HEK293 (cell line): ENCODE data around the gene CDK5.
"Not testable (repeated sequence)": the region's sequence is repeated elsewhere in the genome, so short reads cannot be mapped to it uniquely, and the experiment has no call there.

Source experiments
- CTCF ChIA-PET: fragments of 350-600 bp; formaldehyde crosslinking; extraction: SDS; loops from one replicate; lab custom pipeline; 2021; ENCODE audit warnings: antibody characterized with exemption; lab: Yijun Ruan, JAX
- POLR2A ChIA-PET: fragments of 300-600 bp; formaldehyde crosslinking; extraction: SDS; loops from one replicate; lab custom pipeline; 2020; ENCODE audit warnings: antibody characterized with exemption, inconsistent platforms; lab: Yijun Ruan, JAX
- H3K27ac ChIP-seq: fragments of 200-500 bp; sonication (Bioruptor generic); 2 replicates; pipeline ENCODE4 v1.5.1; 2014; ENCODE audit warnings: low read depth, low read length, control low read depth, inconsistent platforms; ENCODE audit errors: extremely low read depth
- H3K36me3 ChIP-seq, 2 experiments: fragments of 200-500 bp in 1 of 2; sonication (Bioruptor generic) in 1 of 2; 1 replicate in 1 of 2; 2 replicates in 1 of 2; pipeline ENCODE4 v1.5.1; 2014 to 2017; ENCODE audit warnings: inconsistent platforms in 2 of 2, low read length in 2 of 2; ENCODE audit not compliant: control insufficient read depth in 2 of 2, insufficient read depth in 1 of 2
- H3K4me1 ChIP-seq: fragments of 200-500 bp; sonication (Bioruptor generic); 2 replicates; pipeline ENCODE4 v1.5.1; 2014; ENCODE audit warnings: mild to moderate bottlenecking, low read length, inconsistent platforms; ENCODE audit not compliant: control insufficient read depth, insufficient read depth
- H3K4me3 ChIP-seq: 2 replicates; pipeline ENCODE4 v1.5.1; 2011; ENCODE audit warnings: low read depth, mild to moderate bottlenecking, control low read depth, low read length, moderate library complexity
- H3K9me3 ChIP-seq: fragments of 200-500 bp; sonication (Bioruptor generic); 2 replicates; pipeline ENCODE4 v1.5.1; 2014; ENCODE audit warnings: low read depth, low read length, inconsistent platforms; ENCODE audit not compliant: control insufficient read depth, insufficient read depth
- GFI1B ChIP-seq: fragments of 450-650 bp; formaldehyde crosslinking; IDR thresholded peaks from 2 replicates; pipeline ENCODE4 v1.5.1; 2016; ENCODE audit warnings: missing biosample characterization, missing genetic modification characterization
- KLF17 ChIP-seq: fragments of 450-650 bp; formaldehyde crosslinking; IDR thresholded peaks from 2 replicates; pipeline ENCODE4 v1.5.1; 2016; ENCODE audit warnings: missing biosample characterization, missing genetic modification characterization
- PATZ1 ChIP-seq: fragments of 450-650 bp; formaldehyde crosslinking; IDR thresholded peaks from 2 replicates; pipeline ENCODE4 v1.5.1; 2016; ENCODE audit warnings: missing biosample characterization, missing genetic modification characterization
- SCRT1 ChIP-seq: fragments of 450-650 bp; formaldehyde crosslinking; IDR thresholded peaks from 2 replicates; pipeline ENCODE4 v1.5.1; 2016; ENCODE audit warnings: missing biosample characterization, missing genetic modification characterization, borderline replicate concordance
- WT1 ChIP-seq: fragments of 450-650 bp; formaldehyde crosslinking; IDR thresholded peaks from 2 replicates; pipeline ENCODE4 v1.5.1; 2016; ENCODE audit warnings: missing biosample characterization, missing genetic modification characterization
- ZNF157 ChIP-seq: fragments of 450-650 bp; formaldehyde crosslinking; IDR thresholded peaks from 2 replicates; pipeline ENCODE4 v1.5.1; 2016; ENCODE audit warnings: missing biosample characterization, missing genetic modification characterization
- ZNF169 ChIP-seq: fragments of 450-650 bp; formaldehyde crosslinking; IDR thresholded peaks from 2 replicates; pipeline ENCODE4 v1.5.1; 2016; ENCODE audit warnings: missing biosample characterization, missing genetic modification characterization
- ZNF214 ChIP-seq: fragments of 450-650 bp; formaldehyde crosslinking; IDR thresholded peaks from 2 replicates; pipeline ENCODE4 v1.5.1; 2017; ENCODE audit warnings: missing biosample characterization, mild to moderate bottlenecking, missing genetic modification characterization, borderline replicate concordance
- ZNF239 ChIP-seq: fragments of 450-650 bp; formaldehyde crosslinking; IDR thresholded peaks from 2 replicates; pipeline ENCODE4 v1.5.1; 2016; ENCODE audit warnings: missing biosample characterization, missing genetic modification characterization
- ZNF24 ChIP-seq: fragments of 450-650 bp; formaldehyde crosslinking; IDR thresholded peaks from 2 replicates; pipeline ENCODE4 v1.5.1; 2016; ENCODE audit warnings: missing biosample characterization, missing genetic modification characterization
- ZNF280D ChIP-seq: fragments of 450-650 bp; formaldehyde crosslinking; IDR thresholded peaks from 2 replicates; pipeline ENCODE4 v1.5.1; 2016; ENCODE audit warnings: missing biosample characterization, missing genetic modification characterization
- ZNF362 ChIP-seq: fragments of 450-650 bp; formaldehyde crosslinking; IDR thresholded peaks from 2 replicates; pipeline ENCODE4 v1.5.1; 2016; ENCODE audit warnings: missing biosample characterization, missing genetic modification characterization
- ZNF654 ChIP-seq: fragments of 450-650 bp; formaldehyde crosslinking; IDR thresholded peaks from 2 replicates; pipeline ENCODE4 v1.5.1; 2016; ENCODE audit warnings: low read depth, missing biosample characterization, missing genetic modification characterization
- ZNF776 ChIP-seq: fragments of 450-650 bp; formaldehyde crosslinking; IDR thresholded peaks from 2 replicates; pipeline ENCODE4 v1.5.0; 2017; ENCODE audit warnings: missing biosample characterization, missing genetic modification characterization, borderline replicate concordance
- ZNF785 ChIP-seq: fragments of 450-650 bp; formaldehyde crosslinking; IDR thresholded peaks from 2 replicates; pipeline ENCODE4 v1.5.1; 2016; ENCODE audit warnings: missing biosample characterization, missing genetic modification characterization
- TF ChIP-seq, protein P1 (sequence below): fragments of 450-650 bp; formaldehyde crosslinking; IDR thresholded peaks from 2 replicates; pipeline ENCODE4 v1.5.1; 2016; ENCODE audit warnings: missing biosample characterization, missing genetic modification characterization

CDK5 gene

DNA sequence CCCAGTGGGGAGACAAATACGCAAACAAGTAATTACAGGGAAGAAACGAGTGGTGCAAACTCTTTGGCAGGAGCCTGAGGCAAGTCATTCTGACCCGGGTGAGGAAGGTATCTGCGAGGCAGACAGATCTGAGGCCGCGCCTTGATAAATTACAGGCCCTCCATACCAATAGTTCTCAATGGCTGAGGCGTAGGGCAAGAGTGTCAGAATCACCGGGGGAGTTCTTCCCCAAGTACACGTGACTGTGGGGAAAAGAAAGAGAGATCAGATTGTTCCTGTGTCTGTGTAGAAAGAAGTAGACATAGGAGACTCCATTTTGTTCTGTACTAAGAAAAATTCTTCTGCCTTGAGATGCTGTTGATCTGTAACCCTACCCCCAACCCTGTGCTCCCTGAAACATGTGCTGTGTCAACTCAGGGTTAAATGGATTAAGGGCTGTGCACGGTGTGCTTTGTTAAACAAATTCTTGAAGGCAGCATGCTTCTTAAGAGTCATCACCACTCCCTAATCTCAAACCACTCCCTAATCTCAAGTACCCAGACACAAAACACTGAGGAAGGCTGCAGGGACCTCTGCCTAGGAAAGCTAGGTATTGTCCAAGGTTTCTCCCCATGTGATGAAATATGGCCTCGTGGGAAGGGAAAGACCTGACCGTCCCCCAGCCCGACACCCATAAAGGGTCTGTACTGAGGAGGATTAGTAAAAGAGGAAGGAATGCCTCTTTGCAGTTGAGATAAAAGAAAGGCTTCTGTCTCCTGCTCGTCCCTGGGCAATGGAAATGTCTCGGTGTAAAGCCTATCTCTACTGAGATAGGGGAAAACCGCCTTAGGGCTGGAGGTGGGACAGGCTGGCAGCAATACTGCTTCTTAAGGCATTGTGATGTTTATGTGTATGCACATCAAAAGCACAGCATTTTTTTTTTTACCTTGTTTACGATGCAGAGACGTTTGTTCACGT is 30.6 kb downstream of the CDK5 start:
- ChIA-PET CTCF (interaction anchor here (1.0 to 5.6 kb wide), 4 partner anchors 8 to 41 kb away, joined by 5 to 22 read pairs (median 18); no protein-coding TSS in a partner anchor), POLR2A (interaction anchor here (0.9 to 2.4 kb wide), 11 partner anchors 9 to 200 kb away, joined by 3 to 26 read pairs (median 8); partner anchors contain the start of genes ABCF2, FASTK and SLC4A2)
- not testable (repeated sequence) for H3K4me1 ChIP-seq, H3K9me3 ChIP-seq, H3K4me3 ChIP-seq, H3K27ac ChIP-seq
- TF ChIP-seq KLF17 (tag by site-specific recombination) = peak; percentile 68
- TF ChIP-seq WT1 = peak; percentile 55
- H3K36me3 ChIP-seq = peaks cover 0 to 10% of the 10 kb centered on the region in 2 experiments; a peak in 1 of 3 replicates

DNA sequence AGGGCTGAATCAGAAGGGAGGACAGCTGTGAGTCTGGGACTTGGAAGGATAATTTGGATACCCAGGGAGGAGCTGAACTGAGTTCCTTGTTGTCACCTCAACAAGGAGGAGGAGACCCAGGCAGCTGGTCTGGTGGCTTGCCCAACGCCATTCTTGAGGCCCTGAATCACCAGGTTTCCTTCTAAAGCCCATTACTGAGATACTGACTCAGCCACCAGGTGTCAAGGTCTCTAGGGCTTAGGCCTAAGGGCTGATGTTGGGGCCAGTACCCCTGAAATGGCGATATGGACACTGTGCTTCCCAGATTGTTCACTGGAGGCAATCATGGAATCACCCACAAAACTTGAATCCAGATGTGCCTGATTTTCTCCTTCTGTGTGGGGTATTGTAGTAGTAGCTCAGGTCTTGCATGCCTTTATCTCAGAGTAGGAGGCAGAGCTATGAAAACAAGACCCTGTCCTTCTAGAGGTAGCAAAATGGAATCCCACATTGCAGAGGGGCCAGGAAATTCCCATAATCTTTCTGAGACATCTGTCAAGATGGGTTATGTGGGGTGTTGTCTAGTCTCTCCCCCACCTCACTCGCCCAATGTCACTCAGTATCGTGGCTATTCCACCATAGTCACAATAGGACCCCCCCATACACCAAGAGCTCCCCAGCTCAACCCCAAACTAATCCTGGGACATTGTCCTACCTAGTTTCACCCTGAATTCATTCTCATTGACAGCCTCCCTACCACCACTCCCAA is 31.6 kb downstream of the CDK5 start:
- ChIA-PET POLR2A (interaction anchor here (1.0 kb wide), 1 partner anchor 13 kb away, joined by 3 read pairs; no protein-coding TSS in a partner anchor), CTCF (interaction anchor here (0.7 to 5.6 kb wide), 5 partner anchors 8 to 85 kb away, joined by 3 to 22 read pairs (median 5); no protein-coding TSS in a partner anchor)
- peaks cover 0 to 3% of the 10 kb centered on the region in 2 experiments; a peak in 1 of 3 replicates for H3K36me3 ChIP-seq
- no peaks in the 10 kb centered on the region for H3K4me1 ChIP-seq
- H3K27ac ChIP-seq = no peak overlapping the region
- no peaks in the 10 kb centered on the region for H3K9me3 ChIP-seq
- H3K4me3 ChIP-seq = no peak overlapping the region
- TF ChIP-seq ZNF362 (tag by site-specific recombination) (no peak), ZNF776 (no peak), ZNF169 (no peak), ZNF239 (tag by site-specific recombination) (no peak), SCRT1 (tag by site-specific recombination) (no peak), ZNF157 (tag by site-specific recombination) (no peak), PATZ1 (tag by site-specific recombination) (no peak), ZNF24 (no peak), ZNF654 (tag by site-specific recombination) (no peak), ZNF214 (tag by site-specific recombination) (no peak), ZNF785 (tag by site-specific recombination) (no peak), ZNF280D (tag by site-specific recombination) (no peak), GFI1B (no peak)
- TF ChIP-seq, protein P1, sequence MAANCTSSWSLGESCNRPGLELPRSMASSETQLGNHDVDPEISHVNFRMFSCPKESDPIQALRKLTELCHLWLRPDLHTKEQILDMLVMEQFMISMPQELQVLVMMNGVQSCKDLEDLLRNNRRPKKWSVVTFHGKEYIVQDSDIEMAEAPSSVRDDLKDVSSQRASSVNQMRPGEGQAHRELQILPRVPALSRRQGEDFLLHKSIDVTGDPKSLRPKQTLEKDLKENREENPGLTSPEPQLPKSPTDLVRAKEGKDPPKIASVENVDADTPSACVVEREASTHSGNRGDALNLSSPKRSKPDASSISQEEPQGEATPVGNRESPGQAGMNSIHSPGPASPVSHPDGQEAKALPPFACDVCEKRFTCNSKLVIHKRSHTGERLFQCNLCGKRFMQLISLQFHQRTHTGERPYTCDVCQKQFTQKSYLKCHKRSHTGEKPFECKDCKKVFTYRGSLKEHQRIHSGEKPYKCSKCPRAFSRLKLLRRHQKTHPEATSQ (tag by site-specific recombination) = no peak
- TF ChIP-seq, all 188 proteins: peak for 0
